ENCODE results near the gene PLD4.

GRCh38 chr14:104968541-104969401, 44.1 kb downstream of the PLD4 start:
- no peak for TF ChIP-seq POLR2AphosphoS5 (IDR thresholded peaks at IDR 0.05; ENCODE audit: low read depth, low read length)
- TF ChIP-seq SIN3A (IDR thresholded peaks at IDR 0.05; ENCODE audit: borderline replicate concordance, insufficient read depth, low read length): no peak
- TF ChIP-seq TAF1 (IDR thresholded peaks at IDR 0.05; ENCODE audit: borderline replicate concordance, insufficient read depth, low read length): no peak
- TF ChIP-seq REST (IDR thresholded peaks at IDR 0.05; ENCODE audit: insufficient read depth in 1 of 2, low read depth in 2 of 2, low read length in 2 of 2): no peak
- TF ChIP-seq FOXP2 (optimal IDR thresholded peaks at IDR 0.05; ENCODE audit: borderline replicate concordance, extremely low read depth, extremely low read length, insufficient read depth): no peak
